ENCODE measurements around the gene SNRNP25.

DNA sequence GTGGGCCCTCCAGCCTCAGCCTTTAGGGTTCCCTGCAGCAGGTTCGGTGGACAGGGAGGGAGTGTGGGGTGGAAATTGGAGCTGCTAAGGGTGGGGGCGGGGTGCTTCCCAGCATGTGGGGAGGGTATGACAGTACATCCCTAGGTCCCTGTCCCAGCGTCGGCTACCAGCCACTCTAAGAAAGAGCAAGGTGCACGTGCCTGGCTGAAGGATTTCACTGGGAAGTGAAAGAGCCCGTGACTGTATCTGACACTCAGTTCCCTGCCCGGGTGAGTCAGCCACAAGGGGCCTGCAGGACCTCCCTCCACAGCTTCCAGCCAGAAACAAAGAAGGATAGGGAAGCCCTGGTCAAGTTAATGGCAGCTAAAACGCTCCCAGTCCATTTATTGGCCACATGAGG lies 4.1 kb downstream of the SNRNP25 start:
- TF ChIP-seq POLR2A (IDR thresholded peaks at IDR 0.05) = no peak
- TF ChIP-seq, protein P1, sequence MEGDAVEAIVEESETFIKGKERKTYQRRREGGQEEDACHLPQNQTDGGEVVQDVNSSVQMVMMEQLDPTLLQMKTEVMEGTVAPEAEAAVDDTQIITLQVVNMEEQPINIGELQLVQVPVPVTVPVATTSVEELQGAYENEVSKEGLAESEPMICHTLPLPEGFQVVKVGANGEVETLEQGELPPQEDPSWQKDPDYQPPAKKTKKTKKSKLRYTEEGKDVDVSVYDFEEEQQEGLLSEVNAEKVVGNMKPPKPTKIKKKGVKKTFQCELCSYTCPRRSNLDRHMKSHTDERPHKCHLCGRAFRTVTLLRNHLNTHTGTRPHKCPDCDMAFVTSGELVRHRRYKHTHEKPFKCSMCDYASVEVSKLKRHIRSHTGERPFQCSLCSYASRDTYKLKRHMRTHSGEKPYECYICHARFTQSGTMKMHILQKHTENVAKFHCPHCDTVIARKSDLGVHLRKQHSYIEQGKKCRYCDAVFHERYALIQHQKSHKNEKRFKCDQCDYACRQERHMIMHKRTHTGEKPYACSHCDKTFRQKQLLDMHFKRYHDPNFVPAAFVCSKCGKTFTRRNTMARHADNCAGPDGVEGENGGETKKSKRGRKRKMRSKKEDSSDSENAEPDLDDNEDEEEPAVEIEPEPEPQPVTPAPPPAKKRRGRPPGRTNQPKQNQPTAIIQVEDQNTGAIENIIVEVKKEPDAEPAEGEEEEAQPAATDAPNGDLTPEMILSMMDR (IDR thresholded peaks at IDR 0.05) = no peak
- no peak for TF ChIP-seq POLR2AphosphoS5 (IDR thresholded peaks at IDR 0.05)
